Astrocyte (in vitro differentiated cells and primary cell): ENCODE data around the gene COX4I2. TPM values are rescaled to one million over a fixed set of nuclear protein-coding genes. Genes with fewer than 3 reads are reported as not detected.

ENCODE experiments used
- DNase-seq: peaks from one replicate; pipeline ENCODE4 v3.0.0-alpha.2; 2010; ENCODE audit warnings: low read depth
- FAIRE-seq: peaks from 2 replicates; lab custom pipeline; 2011; peaks lifted over from hg19 to GRCh38; lab: Jason Lieb, UNC
- H2AFZ ChIP-seq: 2 replicates; pipeline ENCODE4 v1.6.0; 2012; ENCODE audit warnings: low read depth, low read length, inconsistent platforms
- H3K27ac ChIP-seq: 2 replicates; pipeline ENCODE4 v1.5.1; 2011; ENCODE audit warnings: low read depth, low read length, inconsistent platforms
- H3K27me3 ChIP-seq: 2 replicates; pipeline ENCODE4 v1.6.0; 2011; ENCODE audit warnings: low read length, inconsistent platforms; ENCODE audit not compliant: insufficient read depth
- H3K36me3 ChIP-seq: 2 replicates; pipeline ENCODE4 v1.5.1; 2011; ENCODE audit warnings: low read length, inconsistent platforms; ENCODE audit not compliant: insufficient read depth
- H3K4me1 ChIP-seq: 2 replicates; pipeline ENCODE4 v1.5.1; 2011; ENCODE audit warnings: low read length, inconsistent platforms; ENCODE audit not compliant: insufficient read depth
- H3K4me2 ChIP-seq: 2 replicates; pipeline ENCODE4 v1.6.0; 2012; ENCODE audit warnings: low read length, inconsistent platforms
- H3K4me3 ChIP-seq: 2 replicates; pipeline ENCODE4 v1.5.1; 2011; ENCODE audit warnings: low read depth, mild to moderate bottlenecking, low read length, inconsistent platforms; ENCODE audit not compliant: insufficient read depth
- H3K79me2 ChIP-seq: 2 replicates; pipeline ENCODE4 v1.6.0; 2012; ENCODE audit warnings: mild to moderate bottlenecking, low read length, inconsistent platforms; ENCODE audit not compliant: insufficient read depth
- H3K9ac ChIP-seq: 2 replicates; pipeline ENCODE4 v1.6.0; 2012; ENCODE audit warnings: mild to moderate bottlenecking, low read length, inconsistent platforms
- H3K9me3 ChIP-seq: 2 replicates; pipeline ENCODE4 v1.5.1; 2012; ENCODE audit warnings: low read depth, mild to moderate bottlenecking, low read length, inconsistent platforms; ENCODE audit not compliant: insufficient read depth
- H4K20me1 ChIP-seq: 2 replicates; pipeline ENCODE4 v1.6.0; 2012; ENCODE audit warnings: low read length, inconsistent platforms; ENCODE audit not compliant: insufficient read depth
- H3K27ac Mint-ChIP-seq: one replicate; pipeline ENCODE4 v1.8.0; 2021; ENCODE audit warnings: mild to moderate bottlenecking, mixed read lengths; ENCODE audit not compliant: unreplicated experiment
- H3K27me3 Mint-ChIP-seq: one replicate; pipeline ENCODE4 v1.8.0; 2021; ENCODE audit warnings: low read depth, mixed read lengths; ENCODE audit not compliant: unreplicated experiment
- H3K36me3 Mint-ChIP-seq: one replicate; pipeline ENCODE4 v1.8.0; 2021; ENCODE audit warnings: low read depth, mixed read lengths; ENCODE audit not compliant: unreplicated experiment
- H3K4me1 Mint-ChIP-seq: one replicate; pipeline ENCODE4 v1.8.0; 2021; ENCODE audit warnings: low read depth, mixed read lengths; ENCODE audit not compliant: unreplicated experiment
- H3K4me3 Mint-ChIP-seq: one replicate; pipeline ENCODE4 v1.8.0; 2021; ENCODE audit warnings: mild to moderate bottlenecking, moderate library complexity, mixed read lengths; ENCODE audit not compliant: unreplicated experiment
- H3K9me3 Mint-ChIP-seq: one replicate; pipeline ENCODE4 v1.8.0; 2021; ENCODE audit warnings: mild to moderate bottlenecking, mixed read lengths; ENCODE audit not compliant: unreplicated experiment
- CTCF ChIP-seq: IDR thresholded peaks from 2 replicates; pipeline ENCODE4 v1.5.1; 2011; ENCODE audit warnings: low read depth, mild to moderate bottlenecking, inconsistent platforms, low read length, moderate library complexity; ENCODE audit not compliant: insufficient read depth
- EZH2 ChIP-seq: IDR thresholded peaks from 2 replicates; pipeline ENCODE4 v1.6.1; 2012; ENCODE audit warnings: mild to moderate bottlenecking, low read length, inconsistent platforms; ENCODE audit not compliant: insufficient read depth
- total RNA-seq: library from RNA; stranded (reverse); gene quantifications from 2 replicates; pipeline ENCODE4 v1.2.1, GENCODE V29; 2021

The COX4I2 gene
- total RNA-seq, 1 donor from 2014 or later: not detected

DNA sequence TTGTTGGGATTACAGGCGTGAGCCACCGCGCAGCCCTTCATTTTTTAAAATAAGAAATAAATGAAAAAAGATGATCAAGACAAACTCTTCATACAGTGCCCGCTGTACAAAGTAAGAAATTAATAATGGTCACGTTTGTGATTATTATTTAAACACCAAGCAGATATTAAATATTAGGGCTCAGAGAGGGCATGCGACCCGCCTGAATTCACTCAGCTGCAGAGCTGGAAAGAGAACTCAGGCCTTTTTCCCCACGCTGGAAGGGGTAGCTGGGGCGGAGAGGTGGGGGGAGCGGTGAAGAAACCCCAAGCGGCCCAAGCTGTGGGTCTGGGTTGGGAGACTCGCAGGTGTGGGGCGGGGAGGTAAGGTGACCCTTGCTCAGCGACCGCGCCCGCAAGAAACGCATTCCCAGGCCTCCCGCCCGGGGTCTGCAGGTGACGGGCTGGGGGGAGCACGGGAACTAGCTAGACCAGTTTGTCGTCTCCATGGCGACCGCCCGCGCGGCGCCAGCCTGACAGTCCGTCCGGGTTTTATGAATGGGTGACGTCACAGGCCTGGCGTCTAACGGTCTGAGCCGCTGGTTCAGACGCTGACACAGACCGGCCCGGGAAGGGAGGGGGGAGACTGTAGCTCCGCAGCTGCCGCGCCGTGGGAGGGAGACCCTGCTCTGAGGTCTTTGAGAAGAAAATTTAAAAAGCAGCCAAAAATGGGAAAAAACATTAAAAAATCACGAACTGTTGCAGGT, 33.7 kb upstream of the COX4I2 start:
- Mint-ChIP-seq H3K4me1 (peaks cover 30% of the 10 kb centered on the region), H3K36me3 (no peaks in the 10 kb centered on the region), H3K27me3 (no peaks in the 10 kb centered on the region), H3K4me3 (peak overlapping the region; percentile 98), H3K27ac (peak overlapping the region; percentile 79), H3K9me3 (peaks cover 4% of the 10 kb centered on the region)
- Histone ChIP-seq H3K9ac (peak overlapping the region; percentile 97), H3K79me2 (peaks cover 31% of the 10 kb centered on the region), H3K9me3 (no peaks in the 10 kb centered on the region), H3K4me3 (peak overlapping the region; percentile 91), H2AFZ (no peak overlapping the region), H3K4me2 (peak overlapping the region; percentile 89), H3K27me3 (no peaks in the 10 kb centered on the region), H3K36me3 (no peaks in the 10 kb centered on the region), H3K27ac (peak overlapping the region; percentile 98), H4K20me1 (peaks cover 24% of the 10 kb centered on the region), H3K4me1 (peaks cover 43% of the 10 kb centered on the region)
- DNase-seq (peak; percentile 96), FAIRE-seq (no peak)
- no peak for TF ChIP-seq CTCF
- no peak for TF ChIP-seq EZH2

DNA sequence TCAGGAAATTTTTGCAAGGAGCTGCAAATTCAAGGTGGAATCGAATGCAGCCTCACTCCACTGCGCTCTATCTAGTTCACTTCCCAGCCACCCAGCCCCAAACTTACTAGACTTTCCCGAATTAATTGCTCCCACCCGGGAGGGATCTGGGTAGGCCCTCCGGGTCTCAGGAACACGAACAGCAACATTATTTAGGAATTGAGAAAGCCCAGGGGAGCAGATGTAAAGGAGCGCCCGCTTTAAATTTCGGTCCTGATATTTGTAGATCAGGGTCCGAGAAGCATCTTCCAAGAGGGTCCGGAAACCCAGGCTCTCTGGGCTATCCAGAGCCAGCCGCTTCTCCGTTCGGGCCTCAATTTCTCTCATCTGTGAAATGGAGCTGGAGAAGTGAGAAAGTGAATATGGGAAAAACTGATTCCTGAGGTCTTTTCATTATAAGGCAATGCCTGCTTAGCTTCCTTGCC, 33.1 kb upstream of the COX4I2 start:
- Mint-ChIP-seq H3K4me3 (peak overlapping the region; percentile 98), H3K9me3 (peaks cover 4% of the 10 kb centered on the region), H3K36me3 (no peaks in the 10 kb centered on the region), H3K4me1 (peaks cover 30% of the 10 kb centered on the region), H3K27me3 (no peaks in the 10 kb centered on the region), H3K27ac (peak overlapping the region; percentile 79)
- H2AFZ ChIP-seq: no peak overlapping the region
- peak overlapping the region; percentile 98 for H3K27ac ChIP-seq
- FAIRE-seq: no peak
- H3K27me3 ChIP-seq: no peaks in the 10 kb centered on the region
- peaks cover 31% of the 10 kb centered on the region for H3K79me2 ChIP-seq
- H3K4me1 ChIP-seq: peaks cover 43% of the 10 kb centered on the region
- no peak for TF ChIP-seq CTCF
- no peak for TF ChIP-seq EZH2
- H4K20me1 ChIP-seq: peaks cover 24% of the 10 kb centered on the region
- no peaks in the 10 kb centered on the region for H3K36me3 ChIP-seq
- peak overlapping the region; percentile 89 for H3K4me2 ChIP-seq
- H3K4me3 ChIP-seq: peak overlapping the region; percentile 91
- H3K9ac ChIP-seq: peak overlapping the region; percentile 97
- DNase-seq: no peak
- H3K9me3 ChIP-seq: no peaks in the 10 kb centered on the region
